NCI-H2196 (cell line): ENCODE measurements around the gene HINT1.
A peak's percentile ranks its signal among the peaks of the same experiment; 100 is the strongest.
"Not testable (repeated sequence)": the region's sequence is repeated elsewhere in the genome, so short reads cannot be mapped to it uniquely, and the experiment has no call there.

Experiments used
- DNase-seq: peaks from one replicate; lab custom pipeline; 2025; ENCODE audit not compliant: unreplicated experiment; lab: John Stamatoyannopoulos, UW

Gene HINT1

DNA sequence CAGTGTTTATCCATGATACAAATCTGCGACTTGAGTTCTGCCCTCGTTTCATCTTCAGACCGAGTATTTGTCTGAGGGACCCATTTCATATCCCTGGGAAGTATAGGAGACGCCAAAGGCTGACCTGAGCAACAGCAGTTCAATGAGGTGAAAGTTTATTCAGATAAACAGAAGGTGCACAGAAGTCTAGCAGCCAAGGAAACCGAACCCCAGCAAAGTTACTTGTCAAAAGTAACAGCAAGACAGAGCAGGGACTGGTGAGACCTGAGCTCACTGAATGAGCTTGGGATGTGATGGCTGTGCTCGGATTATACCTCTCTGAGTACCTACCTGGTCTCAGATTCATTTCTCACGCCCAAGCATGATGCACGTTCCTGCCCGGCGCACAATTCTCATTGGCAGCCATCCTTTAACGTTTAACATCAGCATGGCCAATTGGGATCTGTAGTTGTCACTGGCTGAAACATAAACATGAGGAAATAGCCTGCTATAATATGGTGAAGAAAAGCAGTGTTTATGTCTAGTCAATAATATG is 6.3 kb upstream of the HINT1 start:
- peak; percentile 20 for DNase-seq

DNA sequence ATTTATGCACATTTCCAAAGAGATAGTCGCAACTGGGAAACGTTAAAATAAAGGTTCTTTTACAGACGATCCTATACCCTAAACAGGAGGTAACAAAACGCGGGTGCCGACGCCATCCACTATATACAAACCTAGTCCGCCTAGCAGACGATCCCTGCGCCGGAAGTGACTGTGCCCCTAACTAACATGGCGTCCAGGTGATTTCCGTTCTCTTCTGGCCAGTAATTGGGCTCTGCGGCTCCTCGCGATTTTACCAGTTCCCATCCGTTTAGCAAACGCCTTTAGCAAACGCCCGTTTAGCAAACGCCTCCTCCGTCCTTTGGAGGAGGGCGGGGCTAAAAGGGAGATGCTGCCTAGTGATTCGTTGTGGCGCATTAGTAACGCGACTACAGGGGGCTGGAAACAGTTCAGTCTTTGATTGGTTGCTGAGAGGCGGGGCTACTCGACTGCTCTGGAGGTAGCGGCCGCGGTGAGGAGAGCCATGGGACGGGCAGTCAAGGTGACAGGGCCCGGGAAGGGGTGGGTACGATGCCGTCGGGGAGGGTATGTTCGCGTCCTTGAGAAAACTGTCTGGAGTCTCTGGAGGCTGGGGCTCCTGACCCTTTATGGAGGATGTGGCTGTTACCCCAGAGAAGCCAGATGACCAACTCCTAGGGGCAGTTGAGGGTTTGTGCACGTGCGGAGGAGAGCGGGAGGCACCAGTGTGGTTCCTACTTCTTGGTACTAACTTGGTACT is 5.7 kb upstream of the HINT1 start, which contains the start of gene LYRM7:
TSS of gene LYRM7 (plus strand) at position 405 of the 736 bp plus-strand sequence. CDS start at position 482, 77 bp downstream.
- DNase-seq: peak; percentile 99

DNA sequence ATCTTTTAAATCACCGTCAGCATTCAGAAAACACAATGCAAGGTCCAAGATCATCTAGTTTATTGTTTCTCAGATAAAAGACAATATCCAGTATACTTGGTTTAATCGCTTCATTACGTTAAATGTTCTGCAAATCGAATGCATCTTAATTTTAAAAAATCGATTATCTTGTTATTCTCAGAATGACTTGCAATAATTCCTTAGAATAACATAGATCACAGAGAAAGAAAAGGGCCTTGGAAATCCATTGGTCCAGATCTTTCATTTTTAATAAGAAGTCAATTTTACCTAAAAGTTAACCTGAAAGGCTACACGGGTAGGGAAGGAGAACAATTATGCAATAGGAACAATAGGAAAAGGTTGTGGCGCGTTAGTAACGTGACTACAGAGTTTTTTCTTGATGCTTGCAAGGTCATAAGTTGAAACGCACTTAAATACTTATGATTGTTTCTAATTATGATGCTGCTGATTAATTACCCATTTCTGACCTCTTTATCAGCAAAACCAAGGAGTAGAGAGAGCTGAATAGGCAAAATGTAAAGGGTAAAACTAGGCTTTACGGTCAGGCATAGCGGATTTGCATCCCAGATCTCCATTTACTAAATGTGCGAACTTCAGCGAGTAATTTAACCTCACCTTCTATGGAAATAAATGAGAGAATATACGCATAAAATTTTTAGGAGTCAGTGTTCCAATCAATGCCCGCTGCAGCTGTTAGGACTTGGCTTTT is 4.9 kb upstream of the HINT1 start:
- no peak for DNase-seq

DNA sequence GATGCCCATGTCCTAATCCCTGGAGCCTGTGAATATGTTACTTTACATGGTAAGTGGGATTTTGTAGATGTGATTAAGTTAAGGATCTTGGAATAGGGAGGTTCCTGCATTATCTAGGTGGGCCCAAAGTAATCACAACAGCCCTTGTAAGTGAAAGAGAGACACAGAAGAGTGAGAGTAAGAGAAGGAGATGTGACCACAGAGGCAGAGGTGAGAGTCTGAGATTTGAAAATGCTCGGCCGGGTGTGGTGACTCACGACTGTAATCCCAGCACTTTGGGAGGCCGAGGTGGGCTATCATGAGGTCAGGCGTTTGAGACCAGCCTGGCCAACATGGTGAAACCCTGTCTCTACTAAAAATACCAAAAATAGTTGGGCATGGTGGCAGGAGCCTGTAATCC is 2.6 kb upstream of the HINT1 start:
- no peak for DNase-seq

DNA sequence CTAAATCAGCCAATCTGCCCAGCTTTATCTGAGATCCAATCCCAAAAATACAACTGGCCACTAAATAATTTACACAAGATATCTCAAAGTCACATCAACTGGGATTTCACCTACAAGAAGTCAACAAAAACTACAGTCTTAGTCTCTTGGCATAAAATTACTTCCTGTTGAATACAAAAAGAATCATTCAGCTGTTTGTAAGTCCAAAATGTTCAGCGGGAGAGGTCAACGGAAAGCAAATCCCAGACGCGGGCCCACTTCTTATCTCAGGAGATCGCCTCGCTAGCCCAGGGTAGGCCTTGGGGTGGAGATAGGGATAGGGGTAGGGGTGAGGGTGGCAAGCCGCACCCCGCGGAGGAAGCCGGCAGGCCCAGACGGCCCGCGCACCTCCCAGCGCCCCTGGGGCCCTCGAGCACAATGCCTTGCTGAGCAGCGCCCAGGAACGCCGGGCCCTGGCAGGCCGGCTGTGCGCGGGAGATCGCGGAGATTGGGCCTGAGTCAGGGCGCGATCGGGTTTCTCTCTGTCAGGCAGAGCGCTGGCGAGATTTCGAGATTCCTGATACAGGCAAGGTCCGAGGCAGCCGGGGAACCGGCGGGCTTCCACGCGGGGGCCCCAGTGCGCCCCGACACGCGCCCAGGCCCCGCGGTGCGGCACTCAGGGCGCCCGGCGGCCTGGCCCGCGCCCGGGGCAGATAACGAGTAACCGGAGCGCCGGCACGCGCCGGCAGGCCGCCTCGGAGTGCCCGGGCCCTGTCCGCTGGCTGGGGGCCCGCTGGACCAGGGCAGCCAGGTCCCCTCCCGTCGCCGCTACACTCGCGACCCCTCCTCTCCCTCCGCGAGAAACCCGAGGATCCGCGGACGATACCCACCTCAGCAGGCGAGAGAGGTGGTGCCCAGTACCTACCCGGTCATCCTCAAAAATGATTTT is 601 bp downstream of the HINT1 start:
- DNase-seq: peak; percentile 39

DNA sequence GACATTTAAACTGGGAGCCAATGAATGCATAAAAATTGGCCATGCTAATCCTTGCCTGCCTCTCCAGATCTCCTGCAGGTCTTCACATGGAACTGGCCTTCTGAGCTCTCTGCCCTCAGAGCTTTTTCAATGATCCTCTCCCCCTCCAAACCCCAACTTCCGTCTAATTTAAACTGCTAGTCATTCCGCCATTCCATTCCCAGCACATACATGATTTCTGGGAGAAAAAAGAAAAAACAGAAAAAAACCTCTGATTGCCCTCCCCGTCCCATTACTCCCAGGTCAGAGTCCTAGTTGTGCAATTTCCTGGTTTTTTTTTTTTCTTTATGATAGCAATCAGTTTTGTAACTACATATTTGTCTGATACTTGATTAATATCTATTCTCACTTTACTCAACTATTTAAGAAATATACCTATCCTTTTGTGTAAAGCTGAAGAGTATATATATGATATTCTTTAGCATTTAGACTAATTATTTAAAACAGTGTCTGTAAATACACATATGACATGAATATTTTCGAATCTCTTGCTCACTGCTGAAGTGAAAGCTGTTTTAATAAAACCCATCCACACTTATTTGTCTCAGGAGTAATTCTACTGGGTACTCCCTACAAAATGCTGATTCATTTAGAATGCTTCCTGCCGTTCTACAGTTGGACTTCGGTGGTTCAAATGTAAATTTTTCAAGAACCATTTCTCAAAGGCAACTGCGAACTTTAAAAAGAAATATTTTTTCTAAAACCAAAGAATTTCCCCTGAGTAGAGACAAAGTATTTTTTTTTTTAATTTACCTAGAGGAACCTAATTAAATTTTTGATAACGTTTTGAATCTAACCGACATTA is 1.6 kb downstream of the HINT1 start:
- DNase-seq: no peak

DNA sequence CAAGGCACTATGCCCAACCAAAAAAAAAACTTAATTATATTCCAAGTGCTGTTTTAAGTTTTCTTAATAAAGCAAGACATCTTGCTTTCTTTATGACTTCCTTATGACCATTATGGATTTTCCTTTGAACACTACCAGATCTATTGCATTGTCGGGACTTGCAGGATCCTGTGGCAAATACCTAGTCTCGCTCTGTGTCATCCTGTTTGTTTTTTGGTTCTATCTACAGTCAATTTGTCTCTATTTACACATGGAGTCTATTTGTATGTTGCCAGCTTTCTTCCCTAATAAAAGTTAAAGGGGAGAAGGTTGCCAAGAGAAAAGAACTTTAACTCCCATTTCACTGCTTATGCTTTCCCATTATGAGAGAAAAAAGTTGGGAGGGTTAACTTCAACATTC is 4.9 kb downstream of the HINT1 start:
- DNase-seq: no peak

DNA sequence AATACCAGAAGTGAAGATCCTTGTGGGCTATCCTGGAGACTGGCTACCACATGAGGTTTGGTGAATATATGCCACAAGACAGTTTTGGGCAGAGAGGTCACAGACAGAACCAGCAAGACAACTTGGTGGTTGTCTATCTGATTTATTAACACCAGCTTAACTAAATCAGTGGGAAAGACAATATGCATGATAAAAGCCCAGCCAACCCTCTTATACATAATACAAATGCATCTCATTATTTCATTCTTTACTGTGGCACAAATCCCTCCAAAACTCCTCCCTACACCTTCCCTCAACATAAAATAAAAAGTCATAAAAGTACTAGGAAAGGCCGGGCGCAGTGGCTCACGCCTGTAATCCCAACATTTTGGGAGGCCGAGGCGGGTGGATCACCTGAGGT is 8.1 kb downstream of the HINT1 start:
- DNase-seq: no peak

DNA sequence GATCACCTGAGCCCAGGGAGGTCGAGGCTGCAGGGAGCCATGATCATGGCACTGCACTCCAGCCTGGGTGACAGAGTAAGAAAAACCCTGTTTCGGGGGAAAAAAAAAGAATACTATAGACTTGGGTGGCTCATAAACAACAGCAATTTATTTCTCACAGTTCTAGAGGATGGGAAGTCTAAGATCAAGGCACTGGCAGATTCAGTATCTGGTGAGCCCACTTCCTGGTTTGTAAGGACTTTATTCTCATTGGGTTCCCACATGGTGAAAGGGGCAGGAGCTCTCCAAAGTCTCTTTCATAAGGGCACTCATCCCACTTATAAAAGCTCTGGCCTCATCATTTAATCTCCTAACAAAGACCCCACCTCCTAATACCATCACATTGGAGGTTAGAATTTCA is 8.7 kb downstream of the HINT1 start:
- DNase-seq: no peak

DNA sequence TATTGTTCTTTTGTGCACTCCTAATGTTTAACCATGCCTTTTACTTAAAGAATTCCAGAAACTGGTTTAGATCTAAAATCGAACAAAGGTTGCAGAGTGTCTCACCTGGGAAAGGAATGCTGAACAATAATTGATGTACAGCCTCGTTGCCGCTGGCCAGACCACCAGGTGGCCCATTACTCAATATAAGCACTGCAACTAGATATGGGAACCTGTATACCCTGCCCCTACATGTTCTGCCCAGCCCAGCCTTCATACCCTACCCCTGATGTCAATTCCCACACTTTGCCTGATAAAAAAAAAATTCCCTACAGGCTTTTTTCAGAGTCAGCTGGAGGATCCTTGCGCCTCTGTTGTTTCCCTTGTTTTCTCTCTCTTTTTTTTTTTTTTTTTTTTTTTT is 13.8 kb downstream of the HINT1 start:
- DNase-seq: no peak

DNA sequence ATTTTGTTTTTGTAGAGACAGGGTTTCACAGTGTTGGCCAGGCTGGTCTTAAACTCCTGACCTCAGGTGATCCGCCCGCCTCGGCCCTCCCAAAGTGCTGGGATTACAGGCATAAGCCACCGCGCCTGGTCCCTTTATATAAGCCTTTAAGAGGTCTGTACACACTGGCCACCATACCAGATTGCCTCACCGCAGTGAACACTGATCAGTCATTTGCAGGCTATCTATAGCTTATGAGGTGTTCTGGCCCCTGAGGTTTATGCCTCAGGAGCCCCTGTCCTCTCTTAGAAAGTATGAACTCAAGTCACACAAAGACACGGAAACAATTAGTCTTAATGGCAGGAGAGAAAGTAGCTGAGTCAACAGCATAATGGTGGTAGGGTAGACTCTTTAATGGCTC is 14.6 kb downstream of the HINT1 start:
- DNase-seq: no peak

DNA sequence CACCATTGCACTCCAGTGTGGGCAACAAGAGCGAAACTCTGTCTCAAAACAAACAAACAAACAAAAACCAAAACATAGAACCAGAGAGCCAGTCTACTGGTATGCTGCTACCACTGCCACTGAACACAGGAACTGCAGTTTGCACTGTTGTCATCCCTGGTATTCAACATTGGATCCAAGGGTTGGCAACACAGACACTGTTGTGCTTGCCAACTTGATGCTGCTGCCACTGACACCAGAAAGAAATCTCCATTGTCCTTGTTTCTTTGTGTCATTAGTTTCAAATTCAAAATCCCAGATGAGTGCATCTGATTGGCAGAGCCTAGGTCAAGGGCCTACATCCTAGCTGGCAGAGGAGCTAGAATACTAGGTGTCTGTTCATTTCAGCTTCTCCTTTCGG is 16.2 kb downstream of the HINT1 start:
- DNase-seq: no peak

DNA sequence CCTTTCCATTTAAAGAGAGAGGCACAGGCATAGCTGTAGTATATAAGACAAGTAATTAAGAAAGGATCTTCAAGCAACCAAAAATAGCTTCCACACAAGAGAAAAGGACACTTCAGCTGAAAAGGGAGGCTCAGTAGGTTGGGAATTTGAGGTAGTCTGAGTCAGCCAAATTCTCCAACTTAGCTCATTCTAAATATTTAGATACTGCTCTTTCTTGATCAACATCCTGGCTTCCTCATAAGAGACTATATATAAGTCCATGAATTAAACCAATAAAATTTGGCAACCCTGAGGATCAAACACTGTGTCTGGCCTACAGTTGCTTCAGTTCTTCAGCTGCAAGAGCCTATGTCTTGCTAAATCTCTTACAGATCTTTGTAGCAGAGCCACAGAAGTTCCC is 17.8 kb downstream of the HINT1 start:
- no peak for DNase-seq

DNA sequence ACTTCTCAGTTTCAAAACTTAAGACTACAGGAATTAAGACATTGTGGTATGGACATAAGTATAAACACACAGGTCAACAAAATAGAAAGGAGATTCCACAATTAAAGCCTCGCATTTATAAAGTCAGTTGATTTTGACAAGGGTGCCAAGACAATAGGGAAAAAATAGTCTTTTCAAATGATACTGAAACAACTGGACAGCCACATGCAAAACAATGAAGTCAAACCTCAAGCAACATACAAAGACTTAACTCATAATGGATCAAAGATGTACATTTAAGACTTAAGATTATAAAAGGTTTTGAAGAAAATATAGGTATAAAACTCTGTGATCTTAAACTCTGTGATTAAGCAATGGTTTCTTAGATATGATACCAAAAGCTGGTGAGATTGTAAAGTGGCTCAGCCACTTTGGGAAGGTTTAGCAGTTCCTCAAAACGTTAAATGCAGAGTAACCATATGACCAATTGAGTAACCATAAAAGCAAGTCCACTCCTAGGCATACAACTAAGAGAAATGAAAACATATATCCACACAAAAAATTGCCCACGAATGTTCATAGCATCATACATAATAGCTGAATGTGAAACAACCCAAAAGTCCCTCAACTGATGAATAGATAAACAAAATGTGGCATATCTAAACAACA is 22.0 kb downstream of the HINT1 start:
- DNase-seq: no peak

DNA sequence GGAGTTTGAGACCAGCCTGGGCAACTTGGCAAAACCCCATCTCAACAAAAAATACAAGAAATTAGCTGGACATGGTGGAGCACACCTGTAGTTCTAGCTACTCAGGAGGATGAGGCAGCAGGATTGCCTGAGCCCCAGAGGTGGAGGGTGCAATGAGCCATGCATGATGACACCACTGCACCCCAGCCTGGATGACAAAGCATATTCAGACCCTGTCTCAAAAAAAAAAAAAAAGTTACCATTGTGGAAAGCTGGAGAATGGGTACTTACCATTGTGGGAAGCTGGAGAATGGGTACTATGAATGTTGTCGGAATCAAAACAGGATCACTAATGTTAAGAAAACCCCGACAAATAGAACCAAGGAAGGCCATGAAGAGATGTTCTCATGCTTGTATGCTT is 25.7 kb downstream of the HINT1 start:
- no peak for DNase-seq

DNA sequence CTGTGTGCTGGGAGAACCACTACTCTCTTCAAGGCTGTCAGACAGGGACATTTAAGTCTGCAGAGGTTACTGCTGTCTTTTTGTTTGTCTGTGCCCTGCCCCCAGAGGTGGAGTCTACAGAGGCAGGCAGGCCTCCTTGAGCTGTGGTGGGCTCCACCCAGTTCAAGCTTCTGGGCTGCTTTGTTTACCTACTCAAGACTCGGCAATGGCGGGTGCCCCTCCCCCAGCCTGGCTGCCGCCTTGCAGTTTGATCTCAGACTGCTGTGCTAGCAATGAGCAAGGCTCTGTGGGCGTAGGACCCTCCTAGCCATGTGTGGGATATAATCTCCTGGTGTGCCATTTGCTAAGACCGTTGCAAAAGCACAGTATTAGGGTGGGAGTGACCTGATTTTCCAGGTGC is 26.6 kb downstream of the HINT1 start:
- DNase-seq: not testable (repeated sequence)

DNA sequence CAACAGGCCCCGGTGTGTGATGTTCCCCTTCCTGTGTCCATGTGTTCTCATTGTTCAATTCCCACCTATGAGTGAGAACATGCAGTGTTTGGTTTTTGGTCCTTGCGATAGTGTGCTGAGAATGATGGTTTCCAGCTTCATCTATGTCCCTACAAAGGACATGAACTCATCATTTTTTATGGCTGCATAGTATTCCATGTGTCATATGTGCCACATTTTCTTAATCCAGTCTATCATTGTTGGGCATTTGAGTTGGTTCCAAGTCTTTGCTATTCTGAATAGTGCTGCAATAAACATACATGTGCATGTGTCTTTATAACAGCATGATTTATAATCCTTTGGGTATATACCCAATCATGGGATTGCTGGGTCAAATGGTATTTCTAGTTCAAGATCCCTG is 32.0 kb downstream of the HINT1 start:
- not testable (repeated sequence) for DNase-seq

DNA sequence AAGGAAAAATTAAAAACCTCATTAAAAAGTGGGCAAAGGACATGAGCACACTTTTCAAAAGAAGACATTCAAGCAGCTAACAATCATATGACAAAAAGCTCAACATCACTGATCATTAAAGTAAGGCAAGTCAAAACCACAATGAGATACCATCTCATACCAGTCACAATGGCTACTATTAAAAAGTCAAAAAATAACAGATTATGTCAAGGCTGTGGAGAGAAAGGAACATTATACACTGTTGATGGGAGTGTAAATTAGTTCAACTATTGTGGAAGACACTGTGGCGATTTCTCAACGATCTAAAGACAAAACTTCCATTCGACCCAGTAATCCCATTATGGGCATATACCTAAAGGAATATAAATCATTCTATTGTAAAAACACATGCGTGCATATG is 35.8 kb downstream of the HINT1 start:
- no peak for DNase-seq

DNA sequence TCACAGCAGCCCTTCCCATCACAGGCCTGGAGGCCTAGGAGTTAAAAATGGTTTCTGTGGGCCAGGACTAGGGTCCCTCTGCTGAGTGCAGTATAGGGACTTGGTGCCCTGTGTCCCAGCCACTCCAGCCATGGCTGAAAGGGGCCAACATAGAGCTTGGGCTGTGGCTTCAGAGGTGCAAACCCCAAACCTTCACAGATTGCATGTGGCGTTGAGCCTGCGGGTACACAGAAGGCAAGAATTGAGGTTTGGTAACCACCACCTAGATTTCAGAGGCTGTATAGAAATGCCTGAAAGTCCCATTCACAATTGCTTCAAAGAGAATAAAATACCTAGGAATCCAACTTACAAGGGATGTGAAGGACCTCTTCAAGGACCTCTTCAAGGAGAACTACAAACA is 37.8 kb downstream of the HINT1 start:
- DNase-seq: not testable (repeated sequence)

DNA sequence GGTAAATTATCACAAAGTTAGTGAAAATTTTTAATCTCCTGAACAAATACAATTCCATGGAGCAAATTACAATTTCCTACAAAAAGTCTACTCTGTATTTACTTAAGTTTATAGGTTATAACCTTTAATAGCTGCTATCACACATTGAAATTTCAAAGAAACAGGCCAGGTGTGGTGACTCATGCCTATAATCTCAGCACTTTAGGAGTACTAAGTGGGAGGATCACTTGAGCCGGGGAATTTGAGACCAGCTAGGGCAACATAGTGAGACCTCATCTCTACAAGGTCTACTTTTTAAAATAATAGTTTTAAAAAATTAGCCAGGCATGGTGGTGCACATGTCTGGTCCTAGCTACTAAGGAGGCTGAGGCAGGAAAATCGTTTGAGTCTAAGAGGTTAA is 50.3 kb downstream of the HINT1 start:
- no peak for DNase-seq
